ENCODE data around the gene COL7A1.

Gene COL7A1

DNA sequence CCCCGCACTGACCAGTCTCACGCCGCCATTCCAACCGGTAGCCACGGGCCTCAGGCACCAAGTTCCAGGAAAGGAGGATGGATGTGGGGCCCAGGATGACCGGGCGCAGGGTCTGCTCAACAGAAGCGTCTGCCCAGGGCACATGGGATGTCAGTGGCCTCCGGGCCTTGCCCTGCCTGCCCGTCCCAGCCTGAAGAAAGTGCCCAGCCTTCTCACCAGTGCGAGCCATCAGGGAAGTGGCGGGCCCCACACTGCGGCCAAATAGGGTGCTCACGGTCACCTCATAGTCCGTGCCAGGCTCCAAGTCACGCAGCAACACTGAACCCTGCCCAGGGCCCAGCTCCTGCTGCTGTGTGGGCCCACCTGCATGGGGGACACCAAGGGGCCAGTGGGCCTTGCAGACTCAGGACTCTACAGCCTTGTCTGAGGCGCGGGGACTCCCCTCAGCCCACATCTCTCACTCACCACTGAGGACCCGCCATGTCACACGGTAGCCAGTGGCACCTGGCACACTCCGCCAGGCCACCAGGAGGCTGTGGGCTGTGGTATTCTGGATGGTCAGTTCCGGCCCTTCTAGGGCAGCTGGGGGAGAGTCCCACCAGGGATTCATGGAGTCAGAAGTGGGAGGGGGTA lies 3.1 kb downstream of the COL7A1 start:
- DNase-seq (ENCODE audit: low read depth in 2 of 2), result no peak

DNA sequence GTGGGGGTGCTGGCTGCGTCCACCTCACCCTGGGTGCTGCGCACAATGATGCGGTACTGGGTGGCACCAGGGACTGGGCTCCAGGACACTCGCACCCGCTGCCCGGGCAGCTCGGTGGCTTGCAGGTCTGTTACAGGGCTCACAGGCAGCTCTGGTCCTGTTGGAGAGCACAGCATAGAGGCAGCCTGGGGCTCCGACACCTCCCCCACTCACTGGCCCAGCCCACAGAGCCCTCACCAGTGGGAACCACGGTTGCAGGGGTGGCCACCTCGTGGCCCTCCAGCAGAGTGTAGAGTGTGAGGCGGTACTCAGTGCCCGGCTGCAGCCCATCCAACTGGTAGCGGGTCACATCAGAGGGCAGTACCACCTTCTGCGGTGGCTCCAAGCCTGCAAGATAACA lies 3.7 kb downstream of the COL7A1 start:
- no peak for DNase-seq (ENCODE audit: low read depth in 2 of 2)

DNA sequence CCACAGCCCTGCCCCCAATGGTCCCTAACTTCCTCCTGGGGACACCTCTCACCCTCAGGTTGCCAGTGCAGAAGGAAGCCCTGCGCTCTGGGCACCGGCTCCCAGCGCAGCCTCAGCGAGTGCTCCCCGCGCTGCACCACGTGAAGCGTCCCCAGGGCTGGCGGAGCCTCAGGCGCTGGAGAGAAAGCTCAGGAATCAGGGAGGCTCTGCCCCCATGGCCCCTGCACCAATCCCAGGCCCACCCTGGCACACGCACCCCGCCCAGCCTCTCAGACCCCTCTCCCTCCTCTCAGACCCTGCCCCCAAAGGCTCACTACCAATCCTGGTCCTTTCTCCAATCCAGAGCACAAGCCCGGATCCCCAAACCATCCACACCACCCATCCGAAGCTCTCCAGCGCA lies 6.9 kb downstream of the COL7A1 start:
- DNase-seq (ENCODE audit: low read depth in 2 of 2), result no peak

DNA sequence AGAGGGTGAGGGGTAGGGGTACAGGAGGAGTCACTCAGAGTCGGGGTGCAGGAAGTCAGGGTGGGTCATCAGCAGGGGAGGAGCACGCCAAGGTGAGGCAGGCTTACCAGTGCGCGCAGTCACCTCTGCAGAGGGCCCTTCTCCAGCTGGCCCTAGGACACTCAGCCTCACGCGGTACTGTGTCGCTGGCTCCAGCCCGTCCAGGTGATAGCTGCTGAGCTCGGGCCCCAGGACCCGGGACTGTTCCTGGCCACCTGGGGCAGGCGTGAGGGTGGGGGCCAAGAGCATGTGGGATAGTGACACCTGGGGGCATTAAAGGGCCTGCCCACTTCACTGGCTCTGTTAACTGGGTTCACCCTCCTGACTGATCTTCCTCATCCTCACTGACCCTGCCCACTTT lies 7.4 kb downstream of the COL7A1 start:
- DNase-seq (ENCODE audit: low read depth in 2 of 2), result no peak

DNA sequence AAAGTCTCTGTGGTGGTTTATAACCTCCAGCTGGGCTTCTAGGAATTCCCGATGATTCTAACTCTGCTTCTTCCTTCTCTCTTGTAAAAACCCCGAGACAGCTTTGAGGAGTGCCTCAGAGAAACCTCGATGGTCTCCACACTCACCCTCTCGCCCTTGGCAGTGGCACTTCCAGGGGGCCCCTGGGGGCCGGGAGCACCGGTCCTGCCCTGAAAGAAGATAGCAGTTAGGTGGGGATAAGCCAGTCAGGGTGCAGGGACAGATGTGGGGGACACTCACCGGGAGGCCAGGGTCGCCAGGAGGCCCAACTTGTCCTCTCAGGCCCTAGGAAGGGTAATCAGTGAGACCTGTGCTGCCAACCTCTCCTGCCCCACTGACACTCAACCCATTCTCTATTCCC lies 9.7 kb downstream of the COL7A1 start:
- DNase-seq (ENCODE audit: low read depth in 2 of 2), result no peak

DNA sequence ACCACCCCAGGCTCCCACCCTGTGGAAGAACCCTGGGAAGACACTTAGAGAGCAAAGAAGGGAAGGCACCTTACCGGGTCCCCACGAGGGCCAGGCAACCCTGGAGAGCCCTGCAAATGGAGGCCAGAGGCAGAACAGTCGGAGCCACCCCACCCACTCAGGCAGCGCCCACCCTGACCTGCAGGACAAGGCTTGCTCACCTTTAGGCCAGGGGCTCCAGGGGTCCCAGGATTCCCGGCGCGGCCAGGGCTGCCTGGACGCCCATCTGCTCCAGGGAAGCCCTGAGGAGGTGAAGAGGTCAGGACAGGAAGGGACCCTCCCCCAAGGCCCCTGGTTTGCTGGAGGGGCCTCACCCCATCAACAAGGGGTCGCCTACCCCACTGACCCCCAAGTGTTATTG lies 10.3 kb downstream of the COL7A1 start:
- DNase-seq (ENCODE audit: low read depth in 2 of 2), result no peak

DNA sequence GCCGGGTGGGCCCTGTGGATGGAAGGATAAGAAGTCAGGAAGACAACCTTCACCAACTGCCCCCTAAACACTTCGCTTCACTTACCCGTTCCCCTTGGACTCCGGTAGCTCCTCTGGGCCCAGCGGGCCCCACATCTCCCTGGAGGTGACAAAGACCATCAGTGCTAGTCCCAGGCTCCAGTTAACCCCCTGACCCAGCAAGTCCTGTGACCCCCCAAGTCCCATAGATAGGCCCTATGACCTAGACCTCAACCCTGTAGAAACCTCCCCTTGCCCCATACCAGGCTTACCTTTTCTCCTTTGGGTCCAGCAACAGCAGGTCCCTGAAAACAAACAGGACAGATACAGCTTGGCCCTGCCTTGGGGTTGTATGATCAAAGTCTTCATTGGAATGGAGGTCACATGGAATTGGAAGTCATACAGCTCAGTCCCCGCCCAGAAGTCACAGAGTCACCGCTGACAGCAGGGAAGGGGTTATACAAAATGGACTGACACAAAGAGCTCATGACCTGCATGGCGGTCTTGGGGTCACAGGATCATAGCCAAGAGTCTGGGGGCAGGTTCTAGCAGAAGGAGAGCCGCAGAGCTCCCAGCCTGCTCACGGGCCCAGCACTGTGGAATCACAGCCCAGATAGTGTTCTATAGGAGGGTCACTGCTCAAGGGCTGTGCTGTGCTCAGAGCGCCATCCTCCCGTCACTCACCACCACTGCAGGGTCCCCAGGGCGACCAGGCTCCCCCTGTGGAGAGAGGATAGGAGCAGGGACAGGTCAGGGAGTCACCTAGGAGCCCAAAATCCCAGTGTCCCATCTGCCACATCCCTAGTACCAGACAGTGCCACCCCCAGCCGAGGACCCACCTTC lies 13.3 kb downstream of the COL7A1 start:
- no peak for DNase-seq (ENCODE audit: low read depth in 2 of 2)

DNA sequence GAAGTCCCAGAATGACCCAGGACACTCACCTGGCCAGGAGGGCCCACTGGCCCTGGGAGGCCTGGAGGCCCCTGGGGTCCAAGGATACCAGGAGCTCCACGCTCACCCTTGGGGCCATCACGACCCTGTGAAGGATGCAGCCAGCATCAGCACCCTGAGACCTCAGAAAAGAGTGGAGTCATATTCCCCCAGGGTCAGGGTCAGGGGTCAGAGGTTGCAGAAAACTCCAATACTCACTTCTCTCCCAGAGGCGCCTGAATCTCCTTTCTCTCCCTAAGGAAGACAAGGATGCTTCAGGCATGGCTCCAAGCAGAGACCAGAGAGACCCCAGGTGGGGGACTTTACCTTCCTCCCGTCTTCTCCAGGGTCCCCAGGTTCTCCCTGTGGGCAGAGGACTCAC lies 18.5 kb downstream of the COL7A1 start:
- DNase-seq (ENCODE audit: low read depth in 2 of 2), result no peak

DNA sequence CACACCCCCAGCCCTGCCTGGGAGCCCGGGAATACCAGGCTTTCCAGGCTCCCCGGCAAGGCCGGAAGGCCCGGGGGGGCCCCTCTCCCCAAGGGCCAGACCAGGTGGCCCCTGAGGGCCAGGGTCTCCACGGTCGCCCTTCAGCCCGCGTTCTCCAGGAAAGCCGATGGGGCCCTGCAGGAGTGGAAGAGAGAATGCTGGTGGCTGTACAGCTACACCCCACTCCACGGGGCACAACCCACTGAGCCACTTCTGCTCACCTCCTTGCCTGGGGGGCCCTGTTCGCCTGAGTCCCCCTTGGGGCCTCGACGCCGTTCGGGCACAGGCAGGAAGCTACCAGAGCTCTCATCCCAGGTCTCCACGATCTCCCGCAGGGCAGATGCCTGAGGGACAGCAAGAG lies 19.8 kb downstream of the COL7A1 start:
- no peak for DNase-seq (ENCODE audit: low read depth in 2 of 2)

DNA sequence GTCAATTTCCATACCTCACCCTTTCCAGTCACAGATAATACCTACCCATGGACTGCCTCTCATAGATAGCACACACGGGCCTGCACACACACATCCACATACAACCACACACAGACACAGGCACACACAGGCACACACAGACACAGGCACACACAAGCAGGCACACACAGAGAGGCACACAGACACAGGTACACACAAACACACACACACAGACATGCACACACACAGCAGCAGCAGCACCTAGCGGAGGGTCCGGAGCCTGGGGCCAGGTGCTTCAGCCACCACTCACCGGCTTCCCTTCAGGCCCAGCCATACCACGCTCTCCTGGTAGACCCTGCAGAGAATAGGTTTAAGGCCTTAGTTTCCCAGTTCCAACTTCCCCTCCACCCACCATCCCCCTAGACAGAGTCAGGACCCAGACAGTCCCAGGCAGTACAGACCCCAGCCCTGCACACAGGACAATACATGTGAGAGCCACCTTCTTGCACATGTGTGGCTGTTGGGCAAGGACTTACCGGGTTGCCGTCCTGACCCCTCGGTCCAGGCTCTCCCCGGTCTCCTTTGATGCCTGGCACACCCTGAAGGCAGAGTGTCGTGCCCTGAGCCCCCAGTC lies 21.1 kb downstream of the COL7A1 start:
- DNase-seq (ENCODE audit: low read depth in 2 of 2), result no peak

DNA sequence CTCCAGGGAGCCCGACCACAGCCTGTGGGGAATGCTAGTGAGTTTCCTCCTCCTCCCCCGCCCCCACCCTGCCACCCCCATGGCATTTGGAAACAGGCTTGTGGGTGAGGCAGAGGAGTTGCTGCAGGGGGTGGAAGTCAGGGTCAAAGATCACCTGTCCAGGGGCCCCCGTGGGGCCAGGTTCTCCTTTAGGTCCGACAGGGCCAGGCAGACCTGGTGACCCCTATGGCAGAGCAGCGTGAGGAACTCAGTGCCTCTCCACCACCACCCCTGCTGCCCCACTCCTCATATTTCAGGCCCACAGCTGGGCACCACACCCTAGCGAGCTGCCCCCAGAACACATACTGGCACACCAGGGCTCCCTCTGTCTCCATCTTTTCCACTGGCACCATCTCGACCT lies 22.6 kb downstream of the COL7A1 start:
- no peak for DNase-seq (ENCODE audit: low read depth in 2 of 2)

DNA sequence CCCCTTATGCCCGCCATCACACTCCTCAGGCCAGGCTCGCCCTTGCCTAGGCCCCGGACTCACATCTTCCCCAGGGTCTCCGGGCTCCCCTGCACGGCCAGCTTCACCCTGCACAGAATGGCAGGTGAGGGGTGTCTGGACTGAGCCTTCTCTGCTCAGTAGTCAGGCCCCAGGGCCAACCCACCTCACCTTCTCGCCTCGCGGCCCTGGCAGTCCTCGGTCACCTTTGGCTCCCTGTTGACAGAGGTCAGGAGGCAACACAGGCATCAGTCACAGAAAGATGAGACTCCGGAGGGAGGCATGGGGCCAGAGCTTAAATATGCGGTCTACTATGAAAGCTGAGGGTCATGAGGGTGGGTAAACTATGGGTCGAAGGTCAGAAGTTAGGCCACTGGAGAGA lies 23.2 kb downstream of the COL7A1 start:
- no peak for DNase-seq (ENCODE audit: low read depth in 2 of 2)

DNA sequence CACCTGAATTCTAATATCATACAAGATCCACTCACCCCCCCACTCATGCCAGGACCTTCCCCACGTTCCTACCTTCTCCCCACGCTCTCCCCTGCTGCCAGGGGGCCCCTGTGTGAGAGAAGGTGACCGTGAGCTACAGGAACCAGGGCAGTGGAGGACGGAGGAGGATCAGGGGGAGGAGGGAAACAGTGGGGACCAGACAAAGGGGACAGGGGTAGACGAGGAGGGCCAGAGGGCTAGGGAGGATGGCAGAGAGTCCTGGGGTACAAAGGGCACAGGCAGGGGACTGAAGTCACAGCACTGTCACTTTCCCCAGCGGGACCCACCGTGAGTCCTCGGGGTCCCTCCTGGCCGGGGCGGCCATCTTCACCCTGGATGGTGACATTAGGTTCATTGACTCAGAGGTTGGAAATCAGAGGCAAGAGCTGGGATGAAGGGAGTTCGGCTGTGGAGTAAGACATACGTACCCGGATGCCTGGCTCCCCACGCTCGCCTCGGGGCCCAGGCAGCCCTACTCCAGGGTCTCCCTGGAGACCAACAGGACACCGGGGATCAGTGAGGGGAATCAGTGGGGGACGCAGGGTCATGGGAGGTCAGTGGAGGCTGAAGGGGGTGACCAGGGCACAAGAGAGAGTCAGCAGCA lies 25.2 kb downstream of the COL7A1 start:
- DNase-seq (ENCODE audit: low read depth in 2 of 2), result no peak

DNA sequence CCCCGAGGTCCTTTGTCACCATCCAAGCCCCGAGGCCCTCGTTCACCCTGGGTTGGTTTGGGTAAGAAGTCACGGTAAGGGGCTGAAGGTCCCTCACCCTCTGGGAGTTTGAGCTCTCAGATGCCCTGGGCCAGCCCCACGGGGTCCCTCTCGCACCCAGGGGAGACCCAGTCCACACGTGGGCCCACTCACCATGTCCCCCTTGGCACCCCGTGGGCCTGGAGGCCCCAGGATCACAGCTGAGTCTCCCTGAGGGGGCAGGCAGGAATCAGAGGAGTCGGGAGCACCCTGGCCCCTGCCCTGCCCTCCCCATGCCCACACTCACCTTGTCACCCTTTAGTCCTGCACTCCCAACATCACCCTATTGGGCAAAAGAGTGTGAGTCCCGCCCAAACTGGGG lies 25.7 kb downstream of the COL7A1 start:
- no peak for DNase-seq (ENCODE audit: low read depth in 2 of 2)

DNA sequence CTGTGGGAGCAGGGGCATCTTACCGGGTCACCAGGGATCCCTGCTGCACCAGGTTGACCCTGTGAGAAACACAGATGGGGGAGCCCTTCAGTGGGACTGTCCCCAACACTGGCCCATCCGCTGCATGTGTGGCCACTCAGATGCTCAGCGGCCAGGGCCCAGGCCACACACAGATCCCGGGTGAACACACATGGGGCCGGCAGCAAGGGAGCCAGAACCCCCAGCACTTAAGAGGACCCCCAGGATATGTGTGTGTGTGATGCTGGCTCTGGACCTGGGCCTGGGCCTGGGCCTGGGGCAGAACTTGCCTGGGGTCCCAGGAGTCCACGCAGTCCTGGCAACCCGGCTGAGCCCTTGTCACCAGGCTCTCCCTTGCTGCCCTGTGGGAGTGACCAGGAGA lies 26.7 kb downstream of the COL7A1 start:
- DNase-seq (ENCODE audit: low read depth in 2 of 2), result no peak

DNA sequence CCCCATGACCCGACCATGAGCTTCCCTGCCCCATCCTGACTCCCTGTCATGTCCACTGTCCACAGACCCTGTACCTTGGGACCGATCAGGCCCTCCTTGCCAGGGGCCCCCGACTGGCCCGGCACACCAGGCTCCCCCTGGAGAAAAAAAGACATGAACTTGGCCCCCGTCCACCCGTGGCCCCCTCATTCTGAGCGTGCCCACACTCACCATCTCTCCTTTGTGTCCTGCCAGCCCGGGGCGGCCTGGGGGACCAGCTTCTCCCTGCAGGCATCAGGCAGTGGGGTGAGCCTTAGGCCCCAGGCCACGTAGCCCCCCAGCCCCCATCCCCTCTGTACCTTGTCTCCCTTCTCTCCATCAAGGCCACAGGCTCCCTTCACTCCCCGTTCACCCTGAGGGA lies 27.6 kb downstream of the COL7A1 start:
- no peak for DNase-seq (ENCODE audit: low read depth in 2 of 2)

DNA sequence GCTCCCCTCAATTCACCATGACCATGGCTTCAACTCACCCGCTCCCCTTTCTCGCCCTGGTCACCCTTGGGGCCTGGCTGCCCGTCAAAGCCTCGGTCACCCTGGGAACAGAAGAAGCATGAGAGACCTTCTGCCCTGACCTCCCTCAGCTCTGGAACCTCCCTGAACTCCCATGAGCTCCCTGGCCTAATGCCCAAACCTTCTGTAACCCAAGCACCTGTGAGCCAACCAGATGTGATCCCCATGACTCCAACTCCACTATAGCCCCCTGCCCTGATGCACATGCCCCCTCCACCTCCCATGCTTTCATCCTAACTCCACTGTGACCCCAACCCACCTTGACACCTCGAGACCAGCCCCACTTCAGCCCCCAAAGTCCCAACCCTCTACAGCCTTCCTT lies 28.0 kb downstream of the COL7A1 start:
- DNase-seq (ENCODE audit: low read depth in 2 of 2), result no peak

DNA sequence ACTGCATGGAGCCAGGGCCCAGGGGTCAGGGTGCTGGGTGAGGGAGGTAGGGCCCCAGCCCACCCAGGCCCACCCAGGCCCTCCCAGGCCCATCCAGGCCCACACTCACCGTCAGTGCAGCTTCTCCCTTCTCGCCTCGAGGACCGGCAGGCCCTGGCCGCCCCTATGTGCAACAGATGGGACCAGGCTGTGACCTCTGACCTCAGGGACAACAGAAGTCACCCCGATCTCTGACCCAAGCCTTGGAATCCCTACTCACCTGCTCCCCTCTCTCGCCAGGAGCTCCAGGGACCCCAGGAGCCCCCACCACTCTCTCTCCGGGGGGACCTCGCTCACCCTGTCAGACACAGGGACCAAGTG lies 28.7 kb downstream of the COL7A1 start:
- DNase-seq (ENCODE audit: low read depth in 2 of 2), result no peak

DNA sequence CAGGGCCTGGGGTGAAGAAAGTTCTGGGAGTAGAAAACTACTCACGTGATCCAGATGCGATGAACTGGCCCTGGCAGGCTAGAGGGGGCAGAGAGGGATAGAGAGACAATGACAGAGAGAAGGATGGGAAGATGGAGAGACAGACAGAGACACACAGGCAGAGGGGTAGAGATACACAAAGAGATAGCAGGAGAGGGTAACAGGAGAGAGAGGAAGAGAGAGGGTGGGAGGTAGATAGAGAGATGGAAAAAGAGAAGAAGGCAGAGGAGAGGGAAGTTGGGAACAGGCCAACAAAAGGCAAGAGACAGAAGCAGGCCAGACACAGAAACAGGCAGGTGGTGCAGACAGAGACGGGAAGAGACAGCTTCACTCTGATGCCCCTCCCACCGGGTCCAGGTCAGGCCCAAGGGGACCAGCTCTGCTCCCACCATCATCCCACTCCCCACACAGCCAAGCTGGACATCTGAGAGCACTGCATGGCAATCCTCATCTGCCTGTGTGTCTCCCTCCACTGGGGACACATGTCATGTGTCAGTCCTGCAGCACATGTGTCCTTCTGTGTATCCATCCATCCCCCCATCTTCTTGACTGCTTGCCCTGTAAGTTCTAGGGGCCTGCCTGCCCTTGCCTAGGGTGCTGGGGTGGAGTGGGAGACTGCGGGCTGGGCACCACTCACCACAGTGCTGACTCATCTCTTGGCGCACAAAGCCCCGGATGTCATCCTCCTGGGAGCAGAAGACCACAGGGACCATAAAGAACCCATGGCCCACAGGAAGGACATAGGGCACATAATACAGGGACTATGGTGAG lies 29.3 kb downstream of the COL7A1 start:
- DNase-seq (ENCODE audit: low read depth in 2 of 2), result no peak

DNA sequence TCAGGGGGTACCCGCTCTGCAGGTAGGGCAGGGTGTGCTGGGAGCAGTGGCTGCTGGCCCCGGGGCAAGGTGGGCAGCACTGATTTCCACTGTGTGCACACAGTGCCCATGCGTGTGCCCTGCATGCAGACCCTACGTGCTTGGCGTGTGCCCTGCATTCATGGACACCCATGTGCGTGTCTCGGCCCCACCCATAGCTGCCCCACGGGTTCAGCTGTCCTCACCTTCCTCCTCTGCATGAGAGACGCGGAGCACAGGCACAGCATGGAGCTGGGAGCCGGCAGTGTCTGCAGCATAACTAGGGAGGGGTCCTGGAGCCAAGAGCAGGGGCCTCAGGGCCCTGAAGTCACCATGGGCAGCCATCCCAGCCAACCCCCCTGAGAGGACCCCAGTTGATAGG lies 29.9 kb downstream of the COL7A1 start:
- no peak for DNase-seq (ENCODE audit: low read depth in 2 of 2)

DNA sequence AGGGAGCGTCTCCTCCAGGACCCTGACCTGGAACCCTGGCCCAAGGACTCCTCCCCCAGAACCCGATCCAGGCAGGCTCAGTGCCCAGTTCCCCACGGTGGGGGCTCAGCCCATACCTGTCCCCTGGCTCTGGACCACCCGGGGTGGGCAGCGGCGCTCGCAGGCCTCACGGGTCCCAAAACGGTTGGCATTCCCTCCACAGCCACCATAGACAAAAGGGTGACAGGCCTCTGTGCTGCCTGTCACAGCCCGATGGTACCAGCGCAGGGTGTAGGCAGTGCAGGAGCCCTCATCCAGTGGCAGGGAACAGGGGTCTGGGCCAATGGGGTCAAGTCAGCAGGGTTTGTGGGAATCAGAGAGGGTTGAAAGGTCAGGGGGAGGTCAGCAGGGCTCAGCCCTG lies 30.5 kb downstream of the COL7A1 start:
- DNase-seq (ENCODE audit: low read depth in 2 of 2), result no peak

DNA sequence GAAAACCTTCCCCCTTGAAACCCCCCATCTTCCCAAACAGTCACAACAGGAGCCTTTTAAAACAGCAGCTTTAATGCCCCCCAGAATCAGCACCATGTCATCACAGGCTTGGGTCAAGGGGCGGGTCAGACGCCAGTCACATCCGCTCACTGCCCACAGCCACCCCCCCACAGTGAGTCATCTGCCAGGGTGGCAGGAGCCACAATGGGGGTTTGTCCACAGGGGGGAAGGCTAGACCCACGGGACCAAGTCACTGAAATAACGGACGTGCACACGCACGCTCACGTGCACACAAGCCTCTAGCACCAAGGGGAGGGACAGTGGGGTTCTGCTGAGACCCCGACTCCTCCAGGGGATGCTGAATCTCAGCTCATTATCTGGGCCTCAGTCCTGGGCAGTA lies 31.1 kb downstream of the COL7A1 start:
- DNase-seq (ENCODE audit: low read depth in 2 of 2), result no peak

All from stimulated activated CD4-positive, alpha-beta T cell treated with anti-CD3 and anti-CD28 coated beads, Interleukin-1b, Interleukin-23, amount 100 ng/mL, for 4 hours (primary cell).